ENCODE data around the gene SOX5. TPM values are rescaled to one million over a fixed set of nuclear protein-coding genes. Genes with fewer than 3 reads are reported as not detected.

The SOX5 gene
- total and polyA plus RNA-seq, 2 donors (not counting 1 experiment from before 2014, with no cell fraction given), result 3.9 to 17.2 TPM

DNA sequence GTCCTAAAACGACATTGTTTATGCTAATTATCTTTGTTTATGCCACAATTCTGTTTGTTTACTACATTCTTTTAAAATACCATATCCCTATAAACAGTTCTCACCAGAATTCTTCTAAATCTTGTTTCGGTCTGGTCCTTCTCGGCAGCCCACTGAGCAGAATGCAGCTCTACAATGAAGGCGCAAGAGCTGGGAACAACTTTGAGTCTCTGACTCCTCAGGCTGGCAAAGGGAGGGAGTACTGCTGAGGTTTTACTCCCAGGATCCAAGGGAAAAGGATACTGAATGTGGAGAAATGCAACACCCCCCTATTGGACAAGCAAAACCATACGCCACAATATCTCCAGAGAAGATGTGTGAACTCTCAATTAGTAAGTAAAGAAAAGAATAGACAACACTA lies 5.4 kb downstream of the SOX5 start:
- H2AFZ ChIP-seq (ENCODE audit: insufficient read depth, low read depth, low read length, poor library complexity, severe bottlenecking), result no peak overlapping the region
- no peak overlapping the region for H3K9ac ChIP-seq (ENCODE audit: low read length)
- H3K9me3 Mint-ChIP-seq (ENCODE audit: insufficient read depth), result no peaks in the 10 kb centered on the region
- no peaks in the 10 kb centered on the region for H3K4me1 Mint-ChIP-seq
- no peak for TF ChIP-seq EZH2 (IDR thresholded peaks at IDR 0.05; ENCODE audit: borderline replicate concordance, insufficient read depth, low read depth, low read length, poor library complexity, severe bottlenecking)
- TF ChIP-seq, protein P1, sequence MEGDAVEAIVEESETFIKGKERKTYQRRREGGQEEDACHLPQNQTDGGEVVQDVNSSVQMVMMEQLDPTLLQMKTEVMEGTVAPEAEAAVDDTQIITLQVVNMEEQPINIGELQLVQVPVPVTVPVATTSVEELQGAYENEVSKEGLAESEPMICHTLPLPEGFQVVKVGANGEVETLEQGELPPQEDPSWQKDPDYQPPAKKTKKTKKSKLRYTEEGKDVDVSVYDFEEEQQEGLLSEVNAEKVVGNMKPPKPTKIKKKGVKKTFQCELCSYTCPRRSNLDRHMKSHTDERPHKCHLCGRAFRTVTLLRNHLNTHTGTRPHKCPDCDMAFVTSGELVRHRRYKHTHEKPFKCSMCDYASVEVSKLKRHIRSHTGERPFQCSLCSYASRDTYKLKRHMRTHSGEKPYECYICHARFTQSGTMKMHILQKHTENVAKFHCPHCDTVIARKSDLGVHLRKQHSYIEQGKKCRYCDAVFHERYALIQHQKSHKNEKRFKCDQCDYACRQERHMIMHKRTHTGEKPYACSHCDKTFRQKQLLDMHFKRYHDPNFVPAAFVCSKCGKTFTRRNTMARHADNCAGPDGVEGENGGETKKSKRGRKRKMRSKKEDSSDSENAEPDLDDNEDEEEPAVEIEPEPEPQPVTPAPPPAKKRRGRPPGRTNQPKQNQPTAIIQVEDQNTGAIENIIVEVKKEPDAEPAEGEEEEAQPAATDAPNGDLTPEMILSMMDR (IDR thresholded peaks at IDR 0.05), result no peak
- H3K27me3 Mint-ChIP-seq, result no peaks in the 10 kb centered on the region
- H3K27ac Mint-ChIP-seq, result no peak overlapping the region
- intact Hi-C loops (cut with micrococcal nuclease), result no loop called here
- CTCF ChIA-PET, result no interaction called here
- DNase-seq (no peak), ATAC-seq (ENCODE audit: low read depth) (no peak)
- 100% methylated on average over 1 of the region's 5 CpGs for WGBS (ENCODE audit: insufficient coverage)
- no peaks in the 10 kb centered on the region for H4K20me1 ChIP-seq (ENCODE audit: control insufficient read depth, insufficient read depth, low read length, poor library complexity, severe bottlenecking)
- no peaks in the 10 kb centered on the region for H3K36me3 ChIP-seq (replicated peaks in 1 of 2; ENCODE audit: control extremely low read depth in 1 of 2, control insufficient read depth in 1 of 2, extremely low read depth in 1 of 2, insufficient read depth in 2 of 2, low read length in 1 of 2)
- no peak overlapping the region for H3K4me3 Mint-ChIP-seq
- peaks cover 0 to 4% of the 10 kb centered on the region in 2 donors for H3K4me1 ChIP-seq (ENCODE audit: control insufficient read depth in 2 of 2, insufficient read depth in 2 of 2, low read length in 2 of 2)
- no peak overlapping the region for H3K4me2 ChIP-seq (replicated peaks; ENCODE audit: low read depth, low read length, poor library complexity, severe bottlenecking)
- H3K4me3 ChIP-seq (ENCODE audit: control extremely low read depth in 1 of 5, extremely low read depth in 1 of 5, insufficient read depth in 1 of 5, low read depth in 2 of 5, low read length in 4 of 5), result no peak overlapping the region
- no peak overlapping the region for H3K27ac ChIP-seq (ENCODE audit: low read length in 2 of 2)
- POLR2A ChIA-PET, result no interaction called here
- H3K9me3 ChIP-seq (ENCODE audit: control extremely low read depth in 1 of 3, control insufficient read depth in 2 of 3, insufficient read depth in 1 of 3, low read length in 2 of 3), result no peaks in the 10 kb centered on the region
- no peaks in the 10 kb centered on the region for H3K79me2 ChIP-seq (ENCODE audit: control insufficient read depth, insufficient read depth, low read length)
- H3K27me3 ChIP-seq (replicated peaks in 1 of 4; ENCODE audit: control extremely low read depth in 1 of 4, control insufficient read depth in 3 of 4, insufficient read depth in 4 of 4, low read length in 3 of 4), result peaks cover 0 to 8% (median 1%) of the 10 kb centered on the region in 4 experiments

DNA sequence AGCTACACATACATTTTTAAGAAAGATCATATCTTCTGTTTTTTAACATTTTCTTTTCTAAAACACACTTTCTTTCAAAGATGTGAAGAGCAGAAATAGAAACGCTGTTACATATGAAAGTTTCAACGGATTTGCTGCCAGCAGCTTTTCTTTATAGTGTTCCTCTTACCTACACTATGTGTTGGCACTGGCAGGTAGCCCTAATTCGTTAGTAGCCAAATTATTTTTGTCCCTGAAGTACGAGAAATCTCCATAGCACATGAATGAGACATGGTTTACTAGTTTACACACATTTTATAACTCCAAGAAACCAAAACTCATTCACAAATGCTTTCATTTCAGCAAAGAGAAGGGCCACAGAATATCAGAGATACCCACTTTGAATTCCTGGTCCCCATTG lies 6.6 kb downstream of the SOX5 start:
- ChIA-PET CTCF (interaction anchor here (0.7 kb wide), 1 partner anchor 20 kb away, joined by 3 read pairs; no protein-coding TSS in a partner anchor), POLR2A (no interaction called here)
- H3K4me3 Mint-ChIP-seq, result no peak overlapping the region
- TF ChIP-seq EZH2 (IDR thresholded peaks at IDR 0.05; ENCODE audit: borderline replicate concordance, insufficient read depth, low read depth, low read length, poor library complexity, severe bottlenecking), result no peak
- TF ChIP-seq, protein P1 (IDR thresholded peaks at IDR 0.05), result no peak
- no peaks in the 10 kb centered on the region for H3K36me3 ChIP-seq (replicated peaks in 1 of 2; ENCODE audit: control extremely low read depth in 1 of 2, control insufficient read depth in 1 of 2, extremely low read depth in 1 of 2, insufficient read depth in 2 of 2, low read length in 1 of 2)
- no peak overlapping the region for H3K4me2 ChIP-seq (replicated peaks; ENCODE audit: low read depth, low read length, poor library complexity, severe bottlenecking)
- WGBS (ENCODE audit: insufficient coverage), result 100% methylated on average over 2 of the region's 4 CpGs
- no peak overlapping the region for H3K27ac Mint-ChIP-seq
- H2AFZ ChIP-seq (ENCODE audit: insufficient read depth, low read depth, low read length, poor library complexity, severe bottlenecking), result no peak overlapping the region
- no peaks in the 10 kb centered on the region for H3K27me3 ChIP-seq (replicated peaks in 1 of 4; ENCODE audit: control extremely low read depth in 1 of 4, control insufficient read depth in 3 of 4, insufficient read depth in 4 of 4, low read length in 3 of 4)
- no peak for DNase-seq
- H3K4me1 ChIP-seq (ENCODE audit: control insufficient read depth in 2 of 2, insufficient read depth in 2 of 2, low read length in 2 of 2), result no peaks in the 10 kb centered on the region
- no peaks in the 10 kb centered on the region for H3K9me3 ChIP-seq (ENCODE audit: control extremely low read depth in 1 of 3, control insufficient read depth in 2 of 3, insufficient read depth in 1 of 3, low read length in 2 of 3)
- H3K9me3 Mint-ChIP-seq (ENCODE audit: insufficient read depth), result no peaks in the 10 kb centered on the region
- no peak overlapping the region for H3K4me3 ChIP-seq (ENCODE audit: control extremely low read depth in 1 of 5, extremely low read depth in 1 of 5, insufficient read depth in 1 of 5, low read depth in 2 of 5, low read length in 4 of 5)
- H3K27ac ChIP-seq (ENCODE audit: low read length in 2 of 2), result no peak overlapping the region
- H3K4me1 Mint-ChIP-seq, result no peaks in the 10 kb centered on the region
- intact Hi-C loops (cut with micrococcal nuclease), result no loop called here
- H3K9ac ChIP-seq (ENCODE audit: low read length), result no peak overlapping the region
- no peaks in the 10 kb centered on the region for H4K20me1 ChIP-seq (ENCODE audit: control insufficient read depth, insufficient read depth, low read length, poor library complexity, severe bottlenecking)
- H3K79me2 ChIP-seq (ENCODE audit: control insufficient read depth, insufficient read depth, low read length), result no peaks in the 10 kb centered on the region
- no peak for ATAC-seq (ENCODE audit: low read depth)
- no peaks in the 10 kb centered on the region for H3K27me3 Mint-ChIP-seq

All from B cell (primary cell).